H1 (cell line): ENCODE measurements around the gene DIP2B.

Experiments used
- BRCA1 ChIP-seq: IDR thresholded peaks from 2 replicates; pipeline ENCODE4 v1.6.1; 2012; ENCODE audit warnings: low read depth, low read length, improper control_type of control experiment
- CTCF ChIP-seq, 3 experiments: IDR thresholded peaks; 1 replicate in 2 of 3; 2 replicates in 1 of 3; pipeline versions ENCODE4 v1.5.1 to v1.6.1; 2011; ENCODE audit warnings: low read length in 3 of 3, mild to moderate bottlenecking in 3 of 3, inconsistent platforms in 2 of 3, low read depth in 1 of 3, moderate library complexity in 1 of 3; ENCODE audit not compliant: insufficient read depth in 1 of 3; ENCODE audit errors: control extremely low read depth in 1 of 3
- E2F6 ChIP-seq: IDR thresholded peaks from 2 replicates; pipeline ENCODE4 v1.6.1; 2012; ENCODE audit warnings: inconsistent platforms
- GABPA ChIP-seq: IDR thresholded peaks from 2 replicates; pipeline ENCODE4 v1.6.1; 2011; ENCODE audit warnings: mild to moderate bottlenecking, low read length, moderate library complexity, borderline replicate concordance; ENCODE audit not compliant: insufficient read depth
- GTF2F1 ChIP-seq: IDR thresholded peaks from 2 replicates; pipeline ENCODE4 v1.6.1; 2012; ENCODE audit warnings: low read depth, low read length, improper control_type of control experiment, borderline replicate concordance
- MAX ChIP-seq: IDR thresholded peaks from 2 replicates; pipeline ENCODE4 v1.6.1; 2012; ENCODE audit warnings: inconsistent platforms
- PHF8 ChIP-seq: fragments of 200-600 bp; sonication (generic); conservative IDR thresholded peaks from 2 replicates; pipeline ENCODE4 v1.7.1; 2012; ENCODE audit warnings: low read depth, mild to moderate bottlenecking, inconsistent platforms, low read length, moderate library complexity
- RNF2 ChIP-seq: fragments of 200-900, 300-1000 bp; sonication (generic); IDR thresholded peaks from 2 replicates; pipeline ENCODE4 v1.7.1; 2016; ENCODE audit warnings: borderline replicate concordance, low read depth, mild to moderate bottlenecking, antibody characterized with exemption, low read length; ENCODE audit not compliant: poor library complexity, severe bottlenecking; ENCODE audit errors: missing control alignments
- SIRT6 ChIP-seq: IDR thresholded peaks from one replicate; pipeline ENCODE4 v1.7.1; 2012; ENCODE audit warnings: low read length, inconsistent platforms
- TCF12 ChIP-seq: IDR thresholded peaks from 2 replicates; pipeline ENCODE4 v1.6.1; 2011; ENCODE audit warnings: low read depth, mild to moderate bottlenecking, low read length
- ZNF274 ChIP-seq: IDR thresholded peaks from 2 replicates; pipeline ENCODE4 v1.7.0; 2012; ENCODE audit warnings: low read length, borderline replicate concordance; ENCODE audit errors: extremely low read depth

- TF ChIP-seq E2F6 (no peak), CTCF (IDR thresholded peaks at IDR 0.05; ENCODE audit: control extremely low read depth in 1 of 3, insufficient read depth in 1 of 3, low read depth in 1 of 3, low read length in 3 of 3) (no peak), RNF2 (no peak), PHF8 (no peak), BRCA1 (no peak), MAX (no peak), GABPA (no peak), GTF2F1 (no peak), SIRT6 (no peak), ZNF274 (no peak), TCF12 (no peak)
Observed at GRCh38 chr12:50745861-50746260, 241.1 kb downstream of the DIP2B start.
